ENCODE results near the gene SULT1B1.

SULT1B1 gene

GRCh38 chr4:69697536-69698242 is 62.7 kb downstream of the SULT1B1 start:
- DNase-seq (ENCODE audit: low read depth in 2 of 2), result no peak

- DNase-seq (ENCODE audit: low read depth in 2 of 2), result no peak
These were observed 70.8 kb downstream of the SULT1B1 start for GRCh38 chr4:69689599-69689998.

- no peak for DNase-seq (ENCODE audit: low read depth in 2 of 2)
These were observed 75.6 kb downstream of the SULT1B1 start for GRCh38 chr4:69684804-69685203.

Data from stimulated activated CD8-positive, alpha-beta memory T cell treated with anti-CD3 and anti-CD28 coated beads, Interleukin-15, amount 100 ng/mL, for 48 hours (primary cell).